Anterior cingulate cortex (tissue), 58 donors: ENCODE measurements around the gene LPAR6.

Experiments
- DNase-seq, 58 donors: peaks; one replicate each; lab custom pipeline; 2025; lab: John Stamatoyannopoulos, UW

The LPAR6 gene

GRCh38 chr13:48380581-48380980, 32.3 kb downstream of the LPAR6 start:
- DNase-seq, result no peak

GRCh38 chr13:48377857-48378256, 35.1 kb downstream of the LPAR6 start:
- DNase-seq, result no peak

GRCh38 chr13:48370815-48371214, 42.1 kb downstream of the LPAR6 start:
- DNase-seq, result no peak

- no peak for DNase-seq
Measured at GRCh38 chr13:48369988-48370387, 42.9 kb downstream of the LPAR6 start.
